GM18909 (cell line): ENCODE measurements around the gene LDLRAD4.

Experiments
- ATAC-seq: cut with Tn5 transposase; IDR thresholded peaks from one replicate; pipeline ENCODE4 v1.9.1; 2021; ENCODE audit warnings: mild to moderate bottlenecking; ENCODE audit not compliant: unreplicated experiment, poor library complexity

The LDLRAD4 gene

GRCh38 chr18:13363359-13363758, 144.8 kb downstream of the LDLRAD4 start:
- no peak for ATAC-seq

- no peak for ATAC-seq
Measured at GRCh38 chr18:13364721-13365205, 146.2 kb downstream of the LDLRAD4 start.

DNA sequence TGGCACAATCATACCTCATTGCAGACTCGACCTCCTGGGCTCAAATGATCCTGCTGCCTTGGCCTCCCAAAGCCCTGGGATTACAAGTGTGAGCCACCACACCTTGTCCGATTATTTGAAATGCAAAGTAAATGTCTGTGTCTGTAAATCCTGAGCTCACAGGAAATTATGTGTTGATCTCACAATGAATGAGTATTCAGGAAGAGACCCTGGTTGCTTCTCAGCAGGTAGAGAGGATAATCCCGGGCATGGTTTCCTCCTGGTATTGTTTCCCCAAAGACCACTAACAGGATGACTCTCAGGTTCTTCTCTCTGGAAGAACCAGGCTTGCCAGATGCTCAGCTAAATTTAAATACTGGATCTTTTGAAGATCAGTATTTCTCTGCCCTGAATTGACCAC, 147.6 kb downstream of the LDLRAD4 start:
- no peak for ATAC-seq

DNA sequence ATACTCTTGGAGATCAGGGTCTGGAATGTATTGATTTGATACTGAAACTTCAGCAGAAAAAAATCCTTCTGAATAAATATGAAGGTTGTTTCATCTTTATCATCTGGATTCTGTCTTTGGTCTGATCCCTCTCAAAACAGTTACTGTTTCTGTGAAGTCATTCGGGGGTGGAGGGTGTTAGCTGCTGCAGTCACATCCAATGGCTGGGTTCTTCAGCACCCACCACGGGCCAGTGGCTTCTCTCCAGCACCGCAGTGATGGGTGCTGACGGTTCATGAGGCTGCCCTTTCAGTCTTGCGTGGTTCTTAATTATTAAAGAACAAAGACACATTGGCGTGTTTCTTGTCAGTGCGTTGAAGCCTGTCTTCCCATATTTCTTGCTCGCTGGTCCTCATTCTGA, 148.0 kb downstream of the LDLRAD4 start:
- no peak for ATAC-seq

DNA sequence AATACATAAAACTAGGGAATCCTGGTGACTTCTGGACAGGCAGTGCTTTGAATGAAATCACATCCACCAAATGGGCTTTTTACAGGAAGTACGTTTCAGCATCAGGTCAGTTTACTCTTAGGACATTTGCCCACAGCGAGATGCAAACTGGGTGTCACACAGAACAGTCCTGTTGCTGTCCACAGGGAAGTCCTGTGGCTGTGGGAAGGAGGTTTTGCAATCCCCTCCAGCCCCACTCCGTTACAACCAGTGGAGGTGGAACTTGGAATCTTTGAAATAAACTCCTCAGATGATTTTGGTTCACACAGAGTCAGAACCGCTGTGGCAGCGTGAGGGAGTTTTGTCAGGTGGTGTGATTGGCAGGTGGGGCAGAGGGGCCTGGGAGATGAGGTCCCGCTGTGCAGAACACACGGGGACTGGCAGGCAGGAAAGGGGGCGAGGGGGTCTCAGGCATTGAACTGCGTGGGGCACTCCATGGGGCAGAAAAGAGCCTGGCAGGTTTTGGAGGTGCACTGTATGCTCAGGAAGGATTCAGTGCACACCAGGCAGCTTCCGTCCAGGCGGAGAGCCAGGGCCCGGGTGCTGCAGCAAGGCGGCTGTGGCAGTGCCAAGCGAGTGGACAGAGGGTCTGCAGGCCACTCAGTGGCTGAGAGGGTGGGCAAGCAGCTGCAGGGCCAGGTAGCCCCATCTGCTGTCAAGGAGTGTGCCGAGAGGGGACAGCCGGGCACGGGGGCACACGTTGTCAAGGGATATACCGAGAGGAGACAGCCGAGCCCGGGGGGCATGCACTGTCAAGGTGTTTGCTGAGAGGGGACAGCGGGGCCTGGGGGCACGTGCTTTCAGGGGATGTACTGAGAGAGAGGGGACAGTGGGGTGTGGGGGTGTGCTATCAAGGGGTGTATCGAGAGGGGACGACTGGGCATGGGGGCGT, 148.7 kb downstream of the LDLRAD4 start:
- ATAC-seq: no peak

DNA sequence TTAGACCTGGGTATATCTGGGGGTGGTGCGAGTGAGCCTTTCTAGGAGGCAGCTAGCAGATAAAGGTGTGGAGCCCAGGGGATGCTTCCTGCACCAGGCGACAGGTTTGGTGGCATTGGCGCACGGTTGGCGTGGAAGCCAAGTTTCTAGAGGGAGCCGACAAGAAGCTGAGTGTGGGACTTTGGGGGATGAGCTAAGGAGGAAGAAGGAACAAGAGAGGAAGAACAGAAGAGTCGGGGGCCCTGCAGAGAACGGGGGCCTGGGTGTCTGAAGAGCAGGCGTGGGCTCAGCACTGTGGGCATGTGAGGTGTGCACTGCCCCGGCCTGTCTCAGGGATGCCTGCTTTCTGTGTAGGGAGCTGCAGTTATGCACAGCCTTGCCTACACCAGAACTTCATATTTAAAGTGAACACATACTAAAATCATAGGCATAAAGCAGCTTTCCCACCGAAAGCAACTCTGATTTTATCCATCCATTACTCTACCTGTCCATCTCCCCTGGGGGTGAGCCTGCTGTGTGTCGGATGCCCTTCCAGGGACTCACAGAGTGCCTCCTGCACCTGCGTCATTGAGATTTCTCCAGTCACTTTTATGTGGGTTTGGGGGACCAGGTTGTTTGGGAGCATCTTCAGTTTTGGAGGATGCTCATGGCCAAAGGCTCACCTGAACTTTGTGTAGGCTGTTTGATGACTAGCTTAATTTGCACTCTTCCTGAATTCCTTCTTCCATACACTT, 149.7 kb downstream of the LDLRAD4 start:
- ATAC-seq: no peak

GRCh38 chr18:13369353-13369752, 150.8 kb downstream of the LDLRAD4 start:
- no peak for ATAC-seq

DNA sequence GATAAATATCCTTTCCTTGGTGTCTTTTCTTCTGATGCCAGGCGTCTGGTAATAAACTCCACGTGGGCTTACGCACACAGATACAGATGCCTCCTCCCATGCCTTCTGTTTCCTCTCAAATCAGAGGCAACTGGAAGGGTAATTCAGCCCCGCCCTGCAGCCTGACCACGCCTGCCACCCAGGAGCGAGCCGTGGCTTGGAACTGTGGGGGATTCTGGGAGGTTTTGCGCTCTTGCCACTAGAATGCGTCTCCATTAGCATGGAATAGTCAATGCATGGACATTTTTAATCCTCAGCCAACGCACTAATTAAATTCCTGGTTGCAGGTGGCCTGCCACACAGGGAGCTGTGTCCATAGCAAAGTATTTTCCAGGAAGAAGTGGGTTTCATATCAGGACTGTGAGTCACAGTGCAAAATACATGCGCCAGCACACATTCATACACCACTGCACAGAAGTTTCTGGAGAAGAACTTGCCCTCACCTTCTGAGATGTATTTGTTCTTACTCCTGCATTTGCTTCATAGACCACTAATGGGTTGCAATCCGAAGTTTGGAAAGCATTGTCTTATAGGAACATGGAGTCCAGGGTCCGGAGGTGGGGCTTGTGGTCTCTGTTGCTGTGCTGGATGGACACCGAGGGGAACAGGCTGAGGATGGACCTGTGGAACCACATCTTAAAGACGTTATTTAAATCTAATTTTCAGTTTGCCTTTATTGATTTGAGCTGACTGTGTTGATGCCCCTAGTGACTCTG, 151.4 kb downstream of the LDLRAD4 start:
- ATAC-seq: no peak

DNA sequence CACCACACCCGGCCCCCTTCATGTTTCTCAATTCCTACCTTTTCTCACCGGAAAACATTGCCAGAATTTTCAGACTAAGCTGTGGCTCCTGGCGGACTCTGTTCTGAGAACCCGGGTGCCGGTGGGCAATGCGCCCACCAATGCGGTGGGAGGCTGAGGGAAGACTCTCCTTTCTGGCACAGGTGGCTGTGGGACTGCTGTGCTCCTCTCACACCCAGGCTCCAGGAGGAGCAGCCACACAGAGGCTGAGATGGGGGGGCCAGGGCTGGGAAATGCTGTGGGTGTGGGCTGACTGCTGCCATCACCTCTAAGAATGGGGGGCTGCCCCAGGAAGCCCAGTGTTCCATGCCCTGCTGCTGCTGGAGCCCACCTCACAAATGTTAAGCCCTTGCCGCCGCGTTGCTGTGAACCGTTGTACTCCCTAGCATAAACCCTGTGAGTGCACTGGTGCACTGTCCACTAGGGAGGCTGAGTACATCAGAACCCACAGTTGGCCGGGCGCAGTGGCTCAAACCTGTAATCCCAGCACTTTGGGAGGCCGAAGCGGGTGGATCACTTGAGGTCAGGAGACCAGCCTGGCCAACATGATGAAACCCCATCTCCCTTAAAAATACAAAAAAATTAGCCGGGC, 152.6 kb downstream of the LDLRAD4 start:
- no peak for ATAC-seq

GRCh38 chr18:13371689-13372418, 153.3 kb downstream of the LDLRAD4 start:
- no peak for ATAC-seq

DNA sequence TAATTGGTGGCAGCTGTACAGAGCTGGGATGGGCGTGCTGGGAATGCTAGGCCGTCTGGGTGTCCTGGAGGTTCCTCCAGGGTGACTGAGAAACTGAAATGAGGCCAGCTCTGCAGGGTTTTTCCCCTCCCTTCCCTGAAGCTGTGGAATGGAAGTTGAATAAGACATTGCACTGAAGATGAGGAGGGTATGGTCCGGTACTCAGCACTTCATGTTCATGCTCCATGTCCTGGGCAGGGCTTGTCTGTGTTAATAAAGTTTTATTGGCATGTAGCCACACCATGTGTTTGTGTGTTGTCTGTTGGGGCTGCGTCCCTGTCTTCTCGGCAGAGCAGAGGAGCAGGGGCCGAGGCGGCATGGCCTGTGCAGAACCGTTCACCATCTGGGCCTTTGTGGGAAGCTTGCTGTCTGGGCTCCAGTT, 154.0 kb downstream of the LDLRAD4 start:
- no peak for ATAC-seq

GRCh38 chr18:13374096-13374467, 155.5 kb downstream of the LDLRAD4 start:
- no peak for ATAC-seq

- ATAC-seq: peak; percentile 5
Measured at GRCh38 chr18:13374468-13375301, 156.1 kb downstream of the LDLRAD4 start.

- ATAC-seq: peak; percentile 95
Measured at GRCh38 chr18:13375302-13376255, 157.0 kb downstream of the LDLRAD4 start.

DNA sequence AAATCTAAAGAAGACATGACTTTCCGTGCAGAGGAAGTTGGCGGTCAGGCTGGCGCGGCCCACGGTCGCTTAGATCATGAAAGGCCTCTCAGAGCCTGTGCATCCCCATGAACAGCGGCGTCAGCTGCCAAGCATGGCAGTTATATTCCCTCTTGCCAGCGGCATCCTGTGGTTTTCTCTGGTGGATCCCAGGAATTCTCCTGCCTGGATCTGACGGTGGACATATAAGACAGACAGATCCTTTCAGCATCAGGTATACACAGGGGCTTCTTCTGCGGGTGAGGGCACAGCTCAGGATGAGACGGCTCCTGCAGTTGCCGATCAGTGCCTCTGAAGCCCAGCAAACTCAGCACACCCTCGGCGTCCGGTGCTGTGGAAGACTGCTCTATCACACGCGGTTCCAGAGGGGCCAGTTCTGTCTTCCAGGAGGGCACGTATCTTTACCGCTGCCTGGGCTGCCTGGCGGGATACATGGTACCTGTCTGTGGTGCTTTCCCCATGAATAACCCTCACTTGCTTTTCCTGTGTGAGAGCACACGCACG, 157.8 kb downstream of the LDLRAD4 start:
- ATAC-seq: no peak

- no peak for ATAC-seq
Measured at GRCh38 chr18:13376841-13377351, 158.3 kb downstream of the LDLRAD4 start.

DNA sequence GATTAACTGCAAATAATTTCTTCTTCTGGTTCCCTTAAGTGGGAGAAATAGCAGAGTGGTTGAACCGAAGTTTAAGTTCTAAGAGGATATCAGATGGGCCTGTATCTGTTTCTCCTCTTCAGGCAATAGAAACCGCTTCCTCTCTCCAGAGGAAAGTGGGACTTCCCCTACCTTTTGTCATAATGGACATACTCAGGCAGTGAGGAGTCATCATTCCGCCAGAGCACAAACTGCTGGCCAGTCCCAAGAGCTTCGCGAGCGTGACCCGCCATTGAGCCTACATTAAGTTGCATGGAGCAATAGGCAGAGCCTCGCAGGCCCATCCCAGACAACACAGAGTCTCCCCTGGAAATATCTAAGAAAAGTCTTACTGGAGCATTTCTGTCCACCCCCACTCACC, 158.9 kb downstream of the LDLRAD4 start:
- ATAC-seq: no peak
